HepG2 (cell line): ENCODE measurements around the gene ZNF367. TPM values are rescaled to one million over a fixed set of nuclear protein-coding genes. Genes with fewer than 3 reads are reported as not detected.

ENCODE experiments used
- ARNTL ChIP-seq: sonication (generic); formaldehyde crosslinking; IDR thresholded peaks from 2 replicates; pipeline ENCODE4 v1.4.0; 2020; ENCODE audit warnings: mild to moderate bottlenecking, missing genetic modification reagents
- ATF1 ChIP-seq: IDR thresholded peaks from 2 replicates; pipeline ENCODE4 v1.6.1; 2016; ENCODE audit warnings: mild to moderate bottlenecking, control low read depth
- BRD4 ChIP-seq: sonication (generic); formaldehyde crosslinking; IDR thresholded peaks from 2 replicates; pipeline ENCODE4 v1.4.0; 2020; ENCODE audit warnings: missing genetic modification reagents
- EEA1 ChIP-seq: sonication (generic); formaldehyde crosslinking; IDR thresholded peaks from 2 replicates; pipeline ENCODE4 v1.5.1; 2020; ENCODE audit warnings: mild to moderate bottlenecking, missing genetic modification reagents, borderline replicate concordance
- FOXJ3 ChIP-seq: sonication (generic); formaldehyde crosslinking; IDR thresholded peaks from 2 replicates; pipeline ENCODE4 v1.4.0; 2020; ENCODE audit warnings: missing genetic modification reagents, mild to moderate bottlenecking, borderline replicate concordance
- GMEB2 ChIP-seq: IDR thresholded peaks from 2 replicates; pipeline ENCODE4 v1.6.1; 2016; ENCODE audit warnings: missing biosample characterization, missing genetic modification reagents, low read depth
- KDM4B ChIP-seq: sonication (generic); formaldehyde crosslinking; IDR thresholded peaks from 2 replicates; pipeline ENCODE4 v1.4.0; 2020; ENCODE audit warnings: missing genetic modification reagents
- MTERF4 ChIP-seq: sonication (generic); formaldehyde crosslinking; IDR thresholded peaks from 2 replicates; pipeline ENCODE4 v1.8.0; 2023; ENCODE audit warnings: mild to moderate bottlenecking, missing genetic modification reagents
- MYC ChIP-seq: sonication (generic); formaldehyde crosslinking; IDR thresholded peaks from 2 replicates; pipeline ENCODE4 v1.9.0; 2021; ENCODE audit warnings: missing genetic modification reagents, borderline replicate concordance
- NFE2 ChIP-seq: sonication (generic); formaldehyde crosslinking; IDR thresholded peaks from 2 replicates; pipeline ENCODE4 v1.4.0; 2020; ENCODE audit warnings: missing genetic modification reagents
- RARA ChIP-seq: IDR thresholded peaks from 2 replicates; pipeline ENCODE4 v1.6.1; 2016; ENCODE audit warnings: missing genetic modification reagents, missing compliant biosample characterization
- REST ChIP-seq, 2 experiments: IDR thresholded peaks; 2 replicates each; pipeline ENCODE4 v1.6.1; 2011 to 2012; ENCODE audit warnings: low read length in 2 of 2, borderline replicate concordance in 1 of 2, low read depth in 1 of 2, mild to moderate bottlenecking in 1 of 2, moderate library complexity in 1 of 2
- SP5 ChIP-seq: IDR thresholded peaks from 2 replicates; pipeline ENCODE4 v1.6.1; 2016; ENCODE audit warnings: low read depth, borderline replicate concordance
- TEAD3 ChIP-seq: optimal IDR thresholded peaks from 2 replicates; pipeline ENCODE3; 2016; ENCODE audit warnings: borderline replicate concordance
- ZMYM2 ChIP-seq: sonication (generic); formaldehyde crosslinking; IDR thresholded peaks from 2 replicates; pipeline ENCODE4 v1.8.0; 2022; ENCODE audit warnings: mild to moderate bottlenecking, missing genetic modification reagents
- ZNF343 ChIP-seq: sonication (generic); formaldehyde crosslinking; IDR thresholded peaks from 2 replicates; pipeline ENCODE4 v1.4.0; 2020; ENCODE audit warnings: mild to moderate bottlenecking, missing genetic modification reagents
- ZNF879 ChIP-seq: sonication (generic); formaldehyde crosslinking; IDR thresholded peaks from 2 replicates; pipeline ENCODE4 v1.8.1; 2023; ENCODE audit warnings: missing genetic modification reagents
- polyA plus RNA-seq, 8 experiments: library from polyadenylated mRNA; depleted of rRNA in 3 of 8; stranded (reverse) in 7 of 8; unstranded in 1 of 8; fragments of >200 nt; fragmentation: Illumina TruSeq in 4 of 8; extraction: Trizol in 4 of 8; gene quantifications; 2 replicates each; pipeline versions ENCODE4 v1.2.1 to v1.2.3, GENCODE V29; 2011 to 2016; ENCODE audit warnings: low read depth in 4 of 8, missing spikeins in 1 of 8, mixed read lengths in 1 of 8; ENCODE audit not compliant: insufficient read depth in 1 of 8
- total RNA-seq, 5 experiments: library from RNA; depleted of rRNA; stranded (reverse); fragments of >200 nt; fragmentation: Illumina TruSeq; extraction: Trizol; gene quantifications; 2 replicates each; pipeline ENCODE4 v1.2.3, GENCODE V29; 2016; ENCODE audit warnings: low read depth in 1 of 5
- TF ChIP-seq, protein P1 (sequence below): IDR thresholded peaks from 2 replicates; pipeline ENCODE4 v1.6.1; 2016; ENCODE audit warnings: mild to moderate bottlenecking
- TF ChIP-seq, protein P2 (sequence below): sonication (generic); formaldehyde crosslinking; IDR thresholded peaks from 2 replicates; pipeline ENCODE4 v1.5.0; 2020; ENCODE audit warnings: missing genetic modification reagents

ZNF367 gene
- total and polyA plus RNA-seq, 2 of the 13 experiments (the other 11 are each of a cell fraction or from before 2014, with no cell fraction given) = 2.9 to 7.7 TPM

DNA sequence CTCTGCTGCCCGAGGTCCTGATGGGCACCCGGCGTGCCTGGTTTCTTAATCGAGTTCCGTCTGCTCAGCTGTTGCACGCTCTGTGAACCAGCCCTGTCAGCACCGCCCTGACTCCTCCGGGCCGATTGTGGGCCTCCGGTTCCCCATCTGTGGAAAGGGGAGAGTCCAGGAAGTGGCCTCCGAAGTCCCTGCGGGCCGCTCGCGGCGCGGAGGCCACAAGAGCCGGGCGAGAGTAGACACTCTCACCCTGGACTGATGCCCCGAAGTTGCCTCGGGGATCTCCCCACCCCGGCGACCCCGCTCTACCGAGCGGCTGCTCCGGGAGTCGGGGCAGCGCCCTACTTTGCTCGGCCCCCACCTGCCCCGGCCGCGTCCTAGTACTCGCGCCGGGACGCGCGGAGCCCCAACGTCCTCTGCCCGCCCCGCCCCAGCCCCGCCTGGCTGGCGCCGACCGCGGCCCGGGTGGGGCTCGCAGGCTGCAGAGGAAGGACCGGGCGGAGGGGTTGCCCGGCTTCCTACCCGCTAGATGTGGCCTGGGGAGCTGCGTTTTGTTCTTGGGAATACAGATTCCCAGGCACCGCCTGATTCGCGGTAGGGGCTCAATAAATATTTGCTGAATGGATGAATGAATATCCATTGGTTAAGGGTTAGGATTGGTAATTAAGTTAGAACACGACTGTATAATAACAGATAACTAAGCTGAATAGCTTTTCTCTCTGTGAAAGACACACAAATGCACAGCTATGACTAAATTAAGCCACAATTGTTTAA is 935 bp upstream of the ZNF367 start (continued):
- TF ChIP-seq NFE2 (CRISPR knock-in tag) (no peak), EEA1 (peak; percentile 19; the same call in 1 of the 2 replicates), FOXJ3 (no peak), ZNF879 (CRISPR knock-in tag) (no peak), REST (IDR thresholded peaks at IDR 0.05; ENCODE audit: borderline replicate concordance in 1 of 2, low read depth in 1 of 2, low read length in 2 of 2) (0 out of 4 replicates have a peak, but pooled peaks of 1 of the 2 experiments have one; percentile 36), RARA (CRISPR knock-in tag) (peak; percentile 45; the same call in 1 of the 2 replicates), ARNTL (CRISPR knock-in tag) (0 out of 2 replicates have a peak, but pooled peaks have one; percentile 25), ZMYM2 (CRISPR knock-in tag) (no peak), GMEB2 (CRISPR knock-in tag) (0 out of 2 replicates have a peak, but pooled peaks have one; percentile 7), ATF1 (no peak), KDM4B (CRISPR knock-in tag) (no peak), MYC (CRISPR knock-in tag) (peak; percentile 47; the same call in 1 of the 2 replicates), ZNF343 (CRISPR knock-in tag) (no peak), TEAD3 (no peak), MTERF4 (no peak), SP5 (peak; percentile 73), BRD4 (CRISPR knock-in tag) (no peak)
- TF ChIP-seq, protein P1, sequence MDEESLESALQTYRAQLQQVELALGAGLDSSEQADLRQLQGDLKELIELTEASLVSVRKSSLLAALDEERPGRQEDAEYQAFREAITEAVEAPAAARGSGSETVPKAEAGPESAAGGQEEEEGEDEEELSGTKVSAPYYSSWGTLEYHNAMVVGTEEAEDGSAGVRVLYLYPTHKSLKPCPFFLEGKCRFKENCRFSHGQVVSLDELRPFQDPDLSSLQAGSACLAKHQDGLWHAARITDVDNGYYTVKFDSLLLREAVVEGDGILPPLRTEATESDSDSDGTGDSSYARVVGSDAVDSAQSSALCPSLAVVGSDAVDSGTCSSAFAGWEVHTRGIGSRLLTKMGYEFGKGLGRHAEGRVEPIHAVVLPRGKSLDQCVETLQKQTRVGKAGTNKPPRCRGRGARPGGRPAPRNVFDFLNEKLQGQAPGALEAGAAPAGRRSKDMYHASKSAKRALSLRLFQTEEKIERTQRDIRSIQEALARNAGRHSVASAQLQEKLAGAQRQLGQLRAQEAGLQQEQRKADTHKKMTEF = peak; percentile 64; the same call in 1 of the 2 replicates
- TF ChIP-seq, protein P2, sequence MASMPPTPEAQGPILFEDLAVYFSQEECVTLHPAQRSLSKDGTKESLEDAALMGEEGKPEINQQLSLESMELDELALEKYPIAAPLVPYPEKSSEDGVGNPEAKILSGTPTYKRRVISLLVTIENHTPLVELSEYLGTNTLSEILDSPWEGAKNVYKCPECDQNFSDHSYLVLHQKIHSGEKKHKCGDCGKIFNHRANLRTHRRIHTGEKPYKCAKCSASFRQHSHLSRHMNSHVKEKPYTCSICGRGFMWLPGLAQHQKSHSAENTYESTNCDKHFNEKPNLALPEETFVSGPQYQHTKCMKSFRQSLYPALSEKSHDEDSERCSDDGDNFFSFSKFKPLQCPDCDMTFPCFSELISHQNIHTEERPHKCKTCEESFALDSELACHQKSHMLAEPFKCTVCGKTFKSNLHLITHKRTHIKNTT (CRISPR knock-in tag) = no peak
